ENCODE measurements around the gene PIK3R5.

DNA sequence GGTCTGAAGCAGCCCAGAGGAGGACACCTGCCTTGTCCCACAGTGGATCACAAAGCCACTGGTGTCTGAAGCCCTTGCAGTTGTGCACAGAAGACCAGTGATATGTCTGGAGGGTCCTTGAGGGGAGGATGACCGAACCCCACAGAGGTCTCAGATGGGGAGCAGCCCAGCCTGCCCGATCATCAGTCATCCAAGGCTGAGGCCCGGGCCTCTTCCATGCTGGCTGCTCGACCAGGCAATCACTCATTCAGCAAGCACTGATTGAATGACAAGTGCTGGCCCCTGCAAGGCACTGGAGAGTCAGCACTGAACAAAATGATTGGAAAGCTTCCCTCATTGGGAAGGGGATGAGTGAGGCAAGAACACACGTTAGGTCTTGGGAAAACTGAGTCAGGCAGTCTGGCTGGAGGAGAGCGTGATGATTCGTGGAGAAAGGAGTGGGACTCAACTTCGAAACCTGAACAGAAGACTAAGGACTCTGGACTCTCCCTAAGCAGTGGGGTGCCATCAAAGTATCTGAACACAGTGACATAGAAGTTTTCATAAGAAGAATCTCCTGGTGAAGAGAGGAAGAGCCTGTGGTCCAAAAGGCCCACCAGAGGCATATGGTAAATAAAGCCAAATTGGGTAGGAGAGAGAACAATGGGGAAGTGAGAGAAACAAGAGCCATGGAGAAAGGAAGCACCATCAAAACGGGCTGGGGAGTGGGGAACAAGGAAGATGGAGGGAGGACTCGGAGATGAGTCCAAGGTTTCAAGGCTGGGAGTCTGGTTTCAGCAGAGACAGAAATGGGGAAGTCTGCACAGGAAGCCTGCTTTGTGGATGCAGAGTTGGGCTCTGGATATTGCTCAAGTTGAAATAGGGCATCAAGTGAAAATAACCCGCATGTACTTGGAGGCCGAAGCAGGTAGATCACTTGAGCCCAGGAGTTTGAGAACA, 10.2 kb downstream of the PIK3R5 start:
- no peak for TF ChIP-seq POLR2A (IDR thresholded peaks at IDR 0.05; ENCODE audit: low read length)
- no peak for TF ChIP-seq GATA1 (IDR thresholded peaks at IDR 0.05; ENCODE audit: low read depth, low read length)

Measured in erythroblast (primary cell).